ENCODE results near the gene DEF6.
"Not testable (repeated sequence)": the region's sequence is repeated elsewhere in the genome, so short reads cannot be mapped to it uniquely, and the experiment has no call there.

Gene DEF6

DNA sequence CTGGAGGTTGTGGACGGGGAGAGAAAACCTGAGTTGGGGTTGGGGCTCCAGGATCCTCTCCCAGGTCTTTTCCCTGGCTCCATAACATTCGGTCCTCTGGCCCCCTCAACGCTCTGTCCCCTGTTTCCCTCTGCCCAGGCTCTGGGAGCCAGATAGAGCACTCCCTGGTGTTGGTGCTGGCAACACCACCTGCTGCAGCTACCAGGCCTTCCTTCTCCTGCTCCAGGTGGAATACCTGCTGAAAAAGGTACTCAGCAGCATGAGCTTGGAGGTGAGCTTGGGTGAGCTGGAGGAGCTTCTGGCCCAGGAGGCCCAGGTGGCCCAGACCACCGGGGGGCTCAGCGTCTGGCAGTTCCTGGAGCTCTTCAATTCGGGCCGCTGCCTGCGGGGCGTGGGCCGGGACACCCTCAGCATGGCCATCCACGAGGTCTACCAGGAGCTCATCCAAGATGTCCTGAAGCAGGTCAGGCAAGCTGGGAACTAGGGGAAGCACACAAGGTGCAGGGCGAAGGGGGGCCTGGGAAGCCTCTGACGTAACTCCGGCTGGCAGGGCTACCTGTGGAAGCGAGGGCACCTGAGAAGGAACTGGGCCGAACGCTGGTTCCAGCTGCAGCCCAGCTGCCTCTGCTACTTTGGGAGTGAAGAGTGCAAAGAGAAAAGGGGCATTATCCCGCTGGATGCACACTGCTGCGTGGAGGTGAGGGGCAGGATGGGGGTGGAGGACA is 14.6 kb downstream of the DEF6 start:
- DNase-seq, result no peak

DNA sequence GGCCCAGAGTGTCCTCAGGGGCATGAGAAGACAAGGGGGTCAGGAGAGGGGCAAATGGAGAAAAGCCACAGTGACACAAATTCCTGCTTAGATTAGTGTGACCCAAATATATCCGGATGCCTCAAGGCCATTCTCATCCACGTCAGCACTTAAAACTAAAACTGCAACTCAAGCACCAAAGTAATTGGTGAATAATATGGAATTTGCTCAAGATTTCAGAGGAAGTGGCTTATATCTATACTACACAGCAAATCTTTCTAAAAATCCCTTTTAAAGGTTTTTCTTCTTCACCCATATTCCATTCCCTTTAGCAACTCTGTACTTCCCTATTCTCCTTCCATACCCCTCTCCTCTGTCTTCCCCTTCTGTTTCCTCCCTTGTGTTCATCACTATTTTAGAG is 15.2 kb downstream of the DEF6 start:
- no peak for DNase-seq

DNA sequence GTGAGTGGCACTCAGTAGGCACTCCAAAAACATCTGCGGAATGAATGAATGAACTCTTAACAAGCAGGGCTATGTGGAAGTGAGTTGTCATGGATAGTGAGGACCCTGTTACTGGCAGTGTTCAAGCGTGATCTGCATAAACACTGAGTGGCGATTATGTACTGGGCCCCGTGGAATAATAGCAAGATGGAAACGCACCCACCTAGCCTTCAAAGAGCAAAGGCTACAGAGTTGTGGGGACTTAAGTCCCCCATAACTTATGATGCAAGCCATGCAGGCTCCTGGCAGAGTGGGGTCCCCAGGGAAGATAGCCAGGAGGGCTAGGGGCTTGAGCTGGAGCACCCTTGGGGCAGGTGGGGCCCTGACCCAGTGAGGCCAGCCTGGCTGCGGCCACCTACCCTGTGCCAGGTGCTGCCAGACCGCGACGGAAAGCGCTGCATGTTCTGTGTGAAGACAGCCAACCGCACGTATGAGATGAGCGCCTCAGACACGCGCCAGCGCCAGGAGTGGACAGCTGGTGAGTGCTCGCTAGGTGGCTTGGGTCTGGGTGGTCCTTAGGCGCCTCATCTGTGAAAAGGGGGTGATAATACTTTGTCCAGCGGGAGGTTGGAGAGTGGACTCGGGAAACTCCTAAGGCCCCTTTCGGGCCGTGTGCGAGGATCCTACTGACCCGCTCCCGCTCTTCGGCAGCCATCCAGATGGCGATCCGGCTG is 20.0 kb downstream of the DEF6 start:
- DNase-seq, result peak; percentile 73

DNA sequence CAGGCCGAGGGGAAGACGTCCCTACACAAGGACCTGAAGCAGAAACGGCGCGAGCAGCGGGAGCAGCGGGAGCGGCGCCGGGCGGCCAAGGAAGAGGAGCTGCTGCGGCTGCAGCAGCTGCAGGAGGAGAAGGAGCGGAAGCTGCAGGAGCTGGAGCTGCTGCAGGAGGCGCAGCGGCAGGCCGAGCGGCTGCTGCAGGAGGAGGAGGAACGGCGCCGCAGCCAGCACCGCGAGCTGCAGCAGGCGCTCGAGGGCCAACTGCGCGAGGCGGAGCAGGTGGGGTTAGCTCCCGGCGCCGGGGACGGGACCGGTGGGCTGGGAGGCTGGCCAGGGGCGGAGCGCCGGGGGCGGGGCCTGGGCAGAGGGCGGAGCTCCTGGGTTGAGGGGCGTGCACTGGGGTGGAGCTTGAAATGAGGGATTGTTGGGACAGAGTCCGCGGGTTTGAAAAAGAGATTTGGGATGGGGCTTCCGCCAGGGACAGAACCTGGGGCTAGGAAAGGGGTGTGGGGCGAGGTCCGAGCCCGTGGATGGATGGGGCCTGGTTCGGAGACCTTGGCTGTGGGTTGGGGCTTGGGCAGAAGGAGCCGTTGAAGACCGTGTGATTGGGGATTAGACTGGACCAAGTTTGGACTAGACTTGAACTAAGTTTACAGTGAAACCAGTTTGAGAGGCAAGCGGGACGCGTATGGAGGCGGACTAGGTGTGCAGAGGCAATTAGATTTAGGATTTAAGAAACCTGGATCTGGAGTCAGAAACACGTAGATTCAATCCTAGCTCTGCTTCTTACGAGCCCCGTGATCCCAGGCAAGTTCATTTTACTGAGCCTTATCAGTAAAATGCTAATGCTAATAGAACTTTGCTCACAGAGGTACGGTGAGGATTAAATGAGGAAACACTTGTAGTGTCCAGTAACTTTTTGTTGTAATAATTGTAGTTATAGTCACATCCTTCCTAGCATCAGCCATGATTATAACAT is 20.9 kb downstream of the DEF6 start:
- DNase-seq, result peak; percentile 89

DNA sequence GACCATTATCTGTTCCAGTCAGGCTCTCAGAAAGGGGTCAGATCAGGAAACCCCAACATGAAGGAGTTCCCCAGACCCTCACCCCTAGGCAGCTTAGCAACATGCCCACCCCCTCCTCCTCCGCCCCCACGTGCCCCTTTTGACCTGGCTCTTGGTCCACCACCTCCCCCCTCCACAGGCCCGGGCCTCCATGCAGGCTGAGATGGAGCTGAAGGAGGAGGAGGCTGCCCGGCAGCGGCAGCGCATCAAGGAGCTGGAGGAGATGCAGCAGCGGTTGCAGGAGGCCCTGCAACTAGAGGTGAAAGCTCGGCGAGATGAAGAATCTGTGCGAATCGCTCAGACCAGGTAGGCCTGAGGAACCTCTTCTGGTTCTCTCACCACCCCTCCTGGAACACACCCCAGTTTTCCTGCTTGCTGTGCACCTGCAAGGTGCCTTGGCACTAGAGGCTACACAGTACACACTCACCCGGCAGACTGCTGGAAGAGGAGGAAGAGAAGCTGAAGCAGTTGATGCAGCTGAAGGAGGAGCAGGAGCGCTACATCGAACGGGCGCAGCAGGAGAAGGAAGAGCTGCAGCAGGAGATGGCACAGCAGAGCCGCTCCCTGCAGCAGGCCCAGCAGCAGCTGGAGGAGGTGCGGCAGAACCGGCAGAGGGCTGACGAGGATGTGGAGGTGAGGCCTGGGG is 21.9 kb downstream of the DEF6 start:
- no peak for DNase-seq

DNA sequence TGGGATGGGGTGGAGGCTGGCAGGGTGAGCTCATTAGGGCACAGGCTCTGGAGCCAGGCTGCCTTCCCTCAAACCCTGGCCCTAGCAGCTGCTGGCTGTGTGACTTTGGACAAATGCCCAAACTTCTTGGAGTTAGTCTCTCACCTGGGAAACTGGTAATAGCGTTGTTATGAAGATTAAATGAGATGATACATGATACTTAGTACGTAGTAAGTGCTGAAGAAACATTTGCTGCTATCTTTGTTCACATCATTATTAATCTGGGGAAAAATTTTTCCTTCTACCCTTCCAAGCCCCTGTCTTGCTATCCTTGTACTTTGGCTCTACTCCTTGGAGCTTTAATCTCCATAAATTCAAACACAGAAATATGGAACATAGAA is 22.4 kb downstream of the DEF6 start:
- no peak for DNase-seq

DNA sequence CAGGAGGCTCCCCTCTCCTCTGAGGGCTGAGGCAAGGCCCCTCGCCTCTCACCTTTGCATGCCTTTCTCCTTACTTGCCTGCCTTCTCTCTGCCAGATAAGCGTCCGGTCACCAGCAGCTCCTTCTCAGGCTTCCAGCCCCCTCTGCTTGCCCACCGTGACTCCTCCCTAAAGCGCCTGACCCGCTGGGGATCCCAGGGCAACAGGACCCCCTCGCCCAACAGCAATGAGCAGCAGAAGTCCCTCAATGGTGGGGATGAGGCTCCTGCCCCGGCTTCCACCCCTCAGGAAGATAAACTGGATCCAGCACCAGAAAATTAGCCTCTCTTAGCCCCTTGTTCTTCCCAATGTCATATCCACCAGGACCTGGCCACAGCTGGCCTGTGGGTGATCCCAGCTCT is 23.5 kb downstream of the DEF6 start:
- DNase-seq, result no peak

DNA sequence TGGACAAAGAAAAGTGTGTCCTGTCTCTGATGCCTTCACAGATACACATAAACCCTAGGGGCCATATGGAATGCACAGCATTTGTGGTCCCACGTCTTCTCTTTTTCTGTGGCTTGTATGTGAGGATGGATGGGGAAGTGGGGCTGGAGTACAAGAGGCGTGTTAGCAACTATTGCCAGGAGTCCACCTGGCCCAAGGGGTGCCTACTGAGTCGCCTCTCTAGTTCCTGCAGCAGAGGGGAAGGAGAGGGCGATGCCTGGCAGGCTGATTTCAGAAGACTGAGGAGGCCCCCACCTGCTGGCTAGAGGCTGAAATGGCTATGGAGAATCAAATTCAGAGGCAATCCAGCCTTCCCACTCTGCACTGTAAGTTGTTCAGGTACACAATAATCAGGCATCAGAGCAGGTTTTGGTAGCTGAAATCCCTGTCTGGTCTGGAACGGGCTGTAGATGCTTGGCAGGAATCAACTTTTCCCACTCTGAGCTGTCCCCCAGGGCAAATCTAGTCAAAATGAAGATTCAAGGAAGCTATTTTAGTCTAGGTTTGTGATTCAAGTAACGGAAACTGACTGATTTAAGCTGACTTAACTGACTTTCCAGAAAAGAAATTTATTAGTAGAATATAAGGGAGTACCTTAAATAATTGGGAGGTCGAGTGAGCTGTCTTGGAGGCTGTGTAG is 29.9 kb downstream of the DEF6 start:
- DNase-seq, result peak; percentile 65

DNA sequence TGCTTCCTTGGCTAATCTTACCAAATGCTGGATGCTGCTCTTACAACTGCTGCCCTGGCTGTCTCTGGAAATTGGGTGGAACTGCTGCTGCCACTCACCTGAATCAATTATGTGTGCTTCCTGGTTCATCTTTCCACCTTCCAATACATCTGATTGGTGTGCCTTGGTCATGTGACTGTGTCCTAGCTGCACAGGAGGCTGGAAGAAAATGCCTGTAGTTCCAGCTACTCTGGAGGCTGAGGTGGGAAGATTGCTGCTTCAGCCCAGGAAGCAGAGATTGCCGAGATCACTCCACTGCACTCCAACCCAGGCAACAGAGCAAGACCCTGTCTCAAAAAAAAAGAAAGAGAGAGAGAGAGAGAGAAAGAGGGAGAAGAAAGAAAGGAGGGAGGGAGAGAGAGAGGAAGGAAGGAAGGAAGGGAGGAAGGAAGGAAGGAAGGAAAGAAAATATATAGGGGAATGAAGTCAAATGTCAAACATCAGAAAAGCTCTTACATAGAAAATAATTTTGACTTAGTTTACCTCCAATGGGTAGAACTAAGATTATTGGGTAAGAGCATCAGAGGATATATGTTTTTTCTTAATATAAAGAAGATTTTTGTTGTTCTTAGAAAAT is 30.6 kb downstream of the DEF6 start:
- no peak for DNase-seq

DNA sequence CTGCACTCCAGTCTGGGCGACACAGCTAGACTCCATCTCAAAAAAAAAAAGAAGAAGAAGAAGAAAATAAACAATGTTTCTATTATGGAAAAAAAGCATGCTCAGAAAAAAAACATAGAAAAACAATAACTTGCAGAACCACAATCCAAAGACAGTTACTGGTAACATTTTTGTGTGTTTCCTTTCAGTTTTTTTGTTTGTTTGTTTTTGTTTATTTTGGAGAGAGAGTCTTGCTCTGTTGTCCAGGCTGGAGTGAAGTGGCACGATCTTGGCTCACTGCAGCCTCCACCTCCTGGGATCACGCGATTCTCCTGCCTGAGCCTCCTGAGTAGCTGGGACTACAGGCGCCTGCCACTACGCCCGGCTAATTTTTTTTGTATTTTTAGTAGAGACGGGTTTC is 31.3 kb downstream of the DEF6 start:
- not testable (repeated sequence) for DNase-seq

DNA sequence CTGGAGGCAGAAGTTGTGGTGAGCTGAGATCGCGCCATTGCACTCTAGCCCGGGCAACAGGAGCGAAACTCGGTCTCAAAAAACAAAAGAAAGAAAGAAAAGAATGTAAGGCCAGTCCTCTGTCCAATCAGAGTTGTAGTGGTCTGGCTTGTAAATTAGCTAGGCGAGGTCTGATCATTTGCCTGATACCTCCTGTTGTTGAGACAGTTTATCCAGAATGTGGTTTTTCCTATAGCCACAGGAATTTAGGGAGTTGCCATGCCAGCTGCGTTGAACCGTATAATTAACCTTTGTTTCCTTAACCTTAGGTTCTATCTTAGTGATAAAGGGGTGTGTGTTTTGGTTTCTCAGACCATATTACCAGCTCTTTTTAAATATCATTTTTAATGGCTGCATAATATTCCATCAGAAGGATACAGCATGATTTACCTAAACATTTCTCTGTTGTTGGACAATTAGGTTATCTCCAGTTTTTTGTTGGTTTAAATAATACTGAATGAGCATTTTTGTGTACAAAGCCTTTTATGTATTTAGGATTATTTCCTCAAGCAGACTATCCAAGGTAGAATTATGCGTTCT is 33.0 kb downstream of the DEF6 start:
- DNase-seq, result no peak

DNA sequence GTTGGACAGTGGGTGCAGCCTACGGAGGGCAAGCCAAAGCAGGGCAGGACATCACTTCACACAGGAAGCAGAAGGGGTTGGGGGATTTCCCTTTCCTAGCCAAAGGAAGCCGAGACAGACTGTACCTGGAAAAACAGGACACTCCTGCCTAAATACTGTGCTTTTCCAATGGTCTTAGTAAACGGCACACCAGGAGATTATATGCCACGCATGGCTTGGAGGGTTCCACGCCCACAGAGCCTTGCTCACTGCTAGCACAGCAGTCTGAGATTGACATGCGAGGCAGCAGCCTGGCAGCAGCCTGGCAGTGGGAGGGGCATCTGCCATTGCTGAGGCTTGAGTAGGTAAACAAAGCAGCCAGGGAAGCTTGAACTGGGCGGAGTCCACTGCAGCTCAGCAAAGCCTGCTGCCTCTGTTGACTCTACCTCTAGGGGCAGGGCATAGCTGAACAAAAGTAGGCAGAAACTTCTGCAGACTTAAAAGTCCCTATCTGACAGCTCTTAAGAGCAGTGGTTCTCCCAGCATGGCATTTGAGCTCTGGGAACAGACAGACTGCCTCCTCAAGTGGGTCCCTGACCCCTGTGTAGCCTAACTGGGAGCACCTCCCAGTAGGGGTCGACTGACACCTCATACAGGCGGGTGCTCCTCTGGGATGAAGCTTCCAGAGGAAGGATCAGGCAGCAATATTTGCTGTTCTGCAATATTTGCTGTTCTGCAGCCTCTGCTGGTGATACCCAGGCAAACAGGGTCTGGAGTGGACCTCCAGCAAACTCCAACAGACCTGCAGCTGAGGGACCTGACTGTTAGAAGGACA is 34.7 kb downstream of the DEF6 start:
- peak; percentile 41 for DNase-seq

DNA sequence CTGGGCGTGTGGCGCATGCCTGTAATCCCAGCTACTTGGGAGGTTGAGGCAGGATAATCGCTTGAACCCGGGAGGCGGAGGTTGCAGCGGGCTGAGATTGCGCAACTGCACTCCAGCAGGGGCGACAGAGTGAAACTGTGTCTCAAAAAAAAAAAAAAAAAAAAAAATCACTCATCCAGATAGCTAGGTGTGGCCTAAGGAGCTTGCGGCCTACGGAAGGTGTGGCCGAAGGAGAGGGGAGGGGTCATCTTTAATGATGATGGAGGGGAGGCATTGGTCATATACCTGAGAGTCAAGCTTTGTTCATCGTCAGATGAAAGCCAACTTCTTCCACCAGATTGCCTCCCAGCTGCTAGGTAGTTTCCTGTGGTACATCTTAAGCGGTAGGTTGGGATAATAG is 43.9 kb downstream of the DEF6 start:
- DNase-seq, result no peak

DNA sequence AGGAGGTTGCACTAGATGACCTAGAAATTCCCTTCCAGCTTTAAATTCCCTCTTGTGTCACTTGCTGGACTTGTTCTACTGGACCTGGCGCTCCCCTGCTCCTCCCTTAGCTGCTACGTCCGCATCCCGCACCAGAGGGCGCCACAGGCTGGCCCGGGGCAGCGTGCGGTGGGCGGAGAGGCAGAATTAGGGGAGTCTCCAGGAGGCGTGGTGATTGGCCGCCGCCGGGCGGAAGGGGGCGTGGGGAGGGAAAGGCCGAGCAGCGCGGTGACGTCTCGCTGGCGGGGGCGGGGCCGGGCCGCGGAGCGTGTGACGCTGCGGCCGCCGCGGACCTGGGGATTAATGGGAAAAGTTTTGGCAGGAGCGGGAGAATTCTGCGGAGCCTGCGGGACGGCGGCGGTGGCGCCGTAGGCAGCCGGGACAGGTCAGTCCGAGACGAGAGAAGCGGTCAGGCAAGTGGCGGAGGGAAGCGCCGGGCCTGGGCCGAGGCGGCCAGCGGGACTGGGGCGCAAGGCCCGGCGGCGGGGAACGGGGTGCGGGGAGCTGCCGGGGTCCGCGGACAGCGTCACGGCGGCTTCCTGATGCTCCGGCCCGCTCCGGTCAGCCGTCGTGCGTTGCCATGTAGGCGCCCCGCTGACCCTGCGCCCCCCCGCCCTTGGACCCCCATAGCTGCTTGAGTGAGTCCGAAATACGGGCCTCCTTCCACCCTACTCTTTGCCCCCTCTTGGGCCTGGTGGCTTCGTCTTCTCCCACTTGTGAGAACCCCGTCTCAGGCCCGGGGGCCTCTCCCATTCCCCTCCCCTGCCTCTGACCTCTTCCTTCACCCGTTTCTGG is 44.9 kb downstream of the DEF6 start, which contains the start of gene PPARD:
Gene PPARD (plus strand): TSS at position 301 of the 834 bp plus-strand sequence. CDS start 68,530 bp downstream, outside the sequence.
- peak; percentile 91 for DNase-seq

DNA sequence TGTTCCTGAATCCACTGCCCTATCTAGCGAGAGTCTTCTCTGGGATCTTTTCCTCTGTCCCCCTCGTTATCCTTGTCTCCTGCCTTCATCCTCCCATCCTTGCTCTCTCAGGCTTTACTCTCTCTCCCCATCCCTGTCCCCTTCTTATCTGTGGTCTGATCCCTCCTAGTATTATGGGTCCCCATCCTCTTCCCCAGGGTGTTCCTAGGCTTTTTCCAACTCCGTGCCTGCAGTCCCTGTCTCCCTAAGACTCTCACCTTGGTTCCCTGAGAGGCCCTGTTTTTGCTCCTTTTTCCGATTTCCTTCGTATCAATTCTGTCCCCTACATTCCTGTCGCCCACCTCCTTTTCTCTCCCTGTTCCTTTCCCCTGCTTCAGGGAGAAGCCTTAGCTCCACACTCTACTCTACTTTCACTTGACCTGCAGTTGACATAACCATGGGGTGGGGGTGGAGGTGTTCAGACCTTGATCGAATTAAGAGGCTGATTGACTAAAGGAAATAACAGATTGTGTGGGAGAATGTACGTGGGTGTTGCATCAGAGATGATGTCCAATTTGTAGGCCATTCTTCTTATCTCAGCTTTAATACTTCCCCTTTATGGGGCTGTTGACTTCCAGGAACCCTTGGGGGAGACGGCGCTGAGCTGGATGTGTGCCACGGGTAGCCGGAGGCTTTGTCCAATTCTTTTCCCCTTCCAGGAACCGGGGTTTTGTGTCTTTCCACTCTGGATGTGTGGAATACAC is 45.6 kb downstream of the DEF6 start:
- DNase-seq, result no peak

DNA sequence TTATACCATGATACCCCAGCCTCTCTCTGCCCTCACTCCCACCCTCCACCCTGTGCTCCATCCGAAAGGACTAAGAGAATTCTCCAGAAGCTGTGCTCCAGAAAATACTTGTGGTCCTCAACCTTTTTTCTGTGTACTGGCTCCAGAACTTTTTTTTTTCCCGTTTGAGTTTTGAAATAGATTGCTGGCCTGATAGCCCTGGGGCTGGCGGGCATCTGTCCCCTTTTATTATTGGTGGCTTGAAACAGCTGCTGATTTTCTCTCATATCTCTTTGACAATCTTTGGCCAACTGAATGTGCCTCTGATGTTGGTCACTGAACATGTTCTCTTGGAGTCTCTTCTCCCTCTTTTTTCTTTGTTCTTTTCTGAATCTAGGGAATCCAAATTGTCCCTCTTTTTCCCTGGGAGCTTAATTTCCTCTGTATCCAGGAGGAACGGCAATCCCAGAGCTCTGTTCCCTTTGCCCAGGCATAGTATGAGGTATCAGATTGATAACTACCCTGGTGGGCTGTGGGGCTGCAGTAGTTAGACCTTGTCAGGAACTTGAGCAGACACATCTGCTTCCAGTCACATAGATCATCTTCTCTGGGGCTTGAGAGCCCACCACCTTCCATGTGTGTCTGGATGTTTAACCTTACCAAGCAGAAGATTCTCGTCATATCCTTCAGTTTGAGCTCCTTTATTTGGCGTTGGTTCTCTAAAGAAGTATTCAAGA is 46.4 kb downstream of the DEF6 start:
- no peak for DNase-seq

DNA sequence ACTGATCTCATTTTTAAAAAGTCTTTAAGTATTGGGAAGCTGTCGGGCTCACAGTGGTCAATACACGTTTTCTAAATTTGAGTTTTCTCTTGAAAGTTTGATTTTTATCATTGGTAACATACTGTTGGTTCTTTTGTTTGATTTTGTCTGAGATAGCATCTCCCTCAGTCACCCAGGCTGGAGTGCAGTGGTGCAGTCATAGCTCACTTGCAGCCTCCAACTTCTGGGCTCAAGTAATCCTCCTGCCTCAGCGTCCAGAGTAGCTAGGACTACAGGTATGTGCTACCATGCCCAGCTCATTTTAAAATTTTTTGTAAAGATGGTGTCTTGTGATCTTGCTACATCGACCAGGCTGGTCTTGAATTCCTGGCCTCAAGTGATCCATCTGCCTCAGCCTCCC is 53.8 kb downstream of the DEF6 start:
- no peak for DNase-seq

DNA sequence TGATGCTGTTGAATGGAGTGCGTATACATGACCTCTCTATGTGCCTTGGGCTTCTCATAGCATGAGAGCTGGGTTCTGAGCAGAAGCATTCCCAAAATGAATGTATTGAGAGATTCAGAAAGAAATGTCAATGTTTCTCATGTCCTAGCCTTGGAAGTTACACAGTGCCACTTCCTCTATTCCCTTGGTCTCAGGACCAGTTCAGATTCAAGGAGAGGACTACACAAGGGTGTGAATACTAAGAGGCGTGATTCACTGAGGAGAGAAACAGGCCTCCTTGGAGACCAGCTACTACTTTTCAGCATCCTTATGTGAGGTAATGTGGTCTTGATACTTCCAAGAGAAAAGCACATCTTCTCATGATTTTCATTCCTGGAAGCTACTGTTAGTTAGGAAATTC is 55.1 kb downstream of the DEF6 start:
- no peak for DNase-seq

Measured in NCI-H146 (cell line).